HTERT RPE-1 (cell line): ENCODE results near the gene ZBTB11.
"Not testable (repeated sequence)": the region's sequence is repeated elsewhere in the genome, so short reads cannot be mapped to it uniquely, and the experiment has no call there.

Experiments
- in situ Hi-C: fragments of 300-500 bp; cut with MboI; formaldehyde crosslinking; loops from 4 replicates; pipeline ENCODE4 v1.14.3; 2020; ENCODE audit warnings: low sequenced_read_pairs

The ZBTB11 gene

DNA sequence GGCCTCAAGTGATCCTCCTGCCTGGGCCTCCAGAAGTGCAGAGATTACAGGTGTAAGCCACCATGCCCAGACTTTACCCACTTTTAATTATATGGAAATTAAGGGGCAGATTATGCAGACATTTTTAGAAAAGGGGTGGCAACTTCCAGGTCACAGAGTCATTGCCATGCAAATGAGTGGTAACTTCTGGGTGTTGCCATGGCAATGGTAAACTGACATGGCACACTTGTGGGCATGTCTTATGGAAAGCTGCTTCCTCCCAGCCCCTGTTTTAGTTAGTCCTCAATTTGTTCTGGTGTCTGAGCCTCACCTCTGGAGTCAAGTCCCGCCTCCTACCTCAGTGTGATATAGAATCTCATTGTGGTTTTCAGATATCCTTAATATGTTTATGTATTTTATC lies 53.3 kb downstream of the ZBTB11 start:
- in situ Hi-C loops: no loop called here

DNA sequence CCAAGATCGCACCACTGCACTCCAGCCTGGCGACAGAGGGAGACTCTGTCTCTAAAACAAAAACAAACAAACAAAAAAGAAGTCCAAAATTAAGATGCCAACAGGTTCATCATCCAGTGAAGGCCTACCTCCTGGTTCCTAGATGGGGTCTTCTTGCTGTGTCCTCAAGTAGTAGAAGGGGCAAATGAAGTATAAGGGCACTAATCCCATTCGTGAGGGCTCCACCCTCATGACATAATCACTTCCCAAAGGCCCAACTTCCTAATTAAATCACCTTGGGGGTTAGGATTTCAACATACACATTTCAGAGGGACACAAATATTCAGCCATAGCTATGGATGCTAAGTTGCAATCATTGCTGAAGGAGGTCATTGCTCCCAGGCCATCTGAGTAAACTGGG lies 57.2 kb downstream of the ZBTB11 start:
- in situ Hi-C loops: no loop called here

DNA sequence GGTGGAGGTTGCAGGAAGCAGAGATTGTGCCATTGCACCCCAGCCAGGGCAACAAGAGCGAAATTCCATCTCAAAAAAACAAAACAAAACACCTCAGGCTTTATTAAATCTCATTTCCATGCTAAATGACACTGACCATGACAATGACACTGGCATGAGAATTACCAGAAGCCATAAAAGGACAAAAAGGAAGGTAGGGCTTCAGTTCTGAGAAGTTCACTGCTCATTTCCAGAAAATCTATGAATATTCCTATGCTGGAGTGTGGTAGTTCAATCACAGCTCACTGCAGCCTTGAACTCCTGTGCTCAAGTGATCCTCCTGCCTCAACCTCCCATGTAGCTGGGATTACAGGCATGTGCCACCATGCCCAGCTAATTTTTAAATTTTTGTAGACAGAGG lies 58.2 kb downstream of the ZBTB11 start:
- in situ Hi-C loops: no loop called here

DNA sequence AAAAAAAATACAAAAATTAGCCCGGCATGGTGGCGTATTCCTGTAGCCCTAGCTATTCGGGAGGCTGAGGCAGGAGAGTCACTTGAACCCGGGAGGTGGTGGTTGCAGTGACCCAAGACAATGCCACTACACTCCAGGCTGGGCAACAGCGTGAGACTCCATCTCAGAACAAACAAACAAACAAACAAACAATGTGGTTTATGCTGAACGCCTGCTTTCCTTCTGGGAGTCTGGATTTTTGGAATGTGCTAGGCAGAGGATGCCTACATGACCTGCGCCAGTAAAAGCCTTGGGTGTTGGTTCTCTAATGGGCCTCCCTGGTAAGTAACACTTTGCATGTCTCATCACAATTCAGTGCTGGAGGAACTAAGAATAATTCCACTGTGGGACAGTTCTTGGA lies 59.5 kb downstream of the ZBTB11 start:
- in situ Hi-C loops: no loop called here

DNA sequence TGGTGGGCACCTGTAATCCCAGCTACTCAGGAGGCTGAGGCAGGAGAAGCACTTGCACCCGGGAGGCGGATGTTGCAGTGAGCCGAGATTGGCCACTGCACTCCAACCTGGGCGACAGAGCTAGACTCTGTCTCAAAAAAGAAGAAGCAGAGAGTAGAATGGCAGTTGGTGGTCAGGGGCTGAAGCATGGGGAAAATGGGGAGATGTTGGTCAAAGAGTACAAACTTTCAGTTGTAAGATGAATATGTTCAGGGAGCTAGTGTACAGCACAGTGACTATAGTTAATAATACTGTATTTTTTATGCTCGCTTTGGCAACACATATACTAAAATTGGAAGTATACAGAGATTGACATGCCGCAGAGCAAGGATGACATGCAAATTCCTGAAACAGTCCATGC lies 61.4 kb downstream of the ZBTB11 start:
- in situ Hi-C loops: no loop called here

DNA sequence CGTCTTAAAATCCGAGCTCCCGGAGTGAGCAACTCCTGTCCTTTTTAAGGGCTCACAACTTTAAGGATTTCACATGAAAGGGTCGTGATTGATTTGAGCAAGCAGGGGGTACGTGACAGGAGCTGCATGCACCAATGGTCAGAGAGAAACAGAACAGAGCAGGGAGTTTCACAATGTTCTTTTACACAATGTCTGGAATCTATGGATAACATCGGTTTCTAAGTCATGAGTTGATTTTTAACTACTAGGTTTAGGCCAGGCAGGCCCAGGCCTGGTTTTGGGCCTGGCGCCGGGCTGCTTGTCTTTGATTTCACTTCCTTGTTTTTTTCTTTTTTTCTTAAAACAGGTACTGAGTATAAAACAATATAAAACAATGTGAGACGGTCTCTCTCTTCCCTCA lies 63.9 kb downstream of the ZBTB11 start:
- in situ Hi-C loops: not testable (repeated sequence)

DNA sequence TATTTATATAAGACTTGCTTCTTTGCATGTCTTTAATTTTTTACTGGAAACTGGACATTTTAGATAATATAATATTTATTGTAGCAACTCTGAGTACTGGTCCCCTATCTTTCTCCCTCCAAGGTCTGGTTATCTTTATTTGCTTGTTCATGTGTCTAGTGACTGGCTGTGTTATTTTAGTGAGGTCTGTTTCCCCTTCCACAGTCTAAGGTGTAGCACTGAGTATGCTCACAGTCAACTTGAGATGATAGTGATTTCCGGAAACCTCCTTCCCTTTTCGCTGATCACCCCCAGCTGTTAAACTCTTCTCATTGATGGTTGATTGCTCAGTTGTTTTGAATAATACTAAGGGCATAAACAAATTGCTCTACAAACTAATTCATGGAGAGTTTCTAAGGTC lies 65.9 kb downstream of the ZBTB11 start:
- in situ Hi-C loops: no loop called here

DNA sequence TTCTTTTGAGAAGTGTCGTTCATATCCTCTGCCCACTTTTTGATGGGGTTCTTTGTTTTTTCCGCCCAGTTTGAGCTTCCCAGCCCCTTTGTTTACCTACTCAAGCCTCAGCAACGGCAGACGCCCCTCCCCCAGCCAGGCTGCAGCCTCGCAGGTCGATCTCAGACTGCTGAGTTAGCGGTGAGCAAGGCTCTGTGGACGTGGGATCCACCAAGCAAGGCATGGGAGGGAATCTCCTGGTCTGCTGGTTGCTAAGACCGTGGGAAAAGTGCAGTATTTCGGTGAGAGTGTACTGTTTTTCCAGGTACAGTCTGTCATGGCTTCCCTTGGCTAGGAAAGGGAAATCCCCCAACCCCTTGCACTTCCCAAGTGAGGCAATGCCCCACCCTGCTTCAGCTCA lies 71.5 kb downstream of the ZBTB11 start:
- in situ Hi-C loops: not testable (repeated sequence)

DNA sequence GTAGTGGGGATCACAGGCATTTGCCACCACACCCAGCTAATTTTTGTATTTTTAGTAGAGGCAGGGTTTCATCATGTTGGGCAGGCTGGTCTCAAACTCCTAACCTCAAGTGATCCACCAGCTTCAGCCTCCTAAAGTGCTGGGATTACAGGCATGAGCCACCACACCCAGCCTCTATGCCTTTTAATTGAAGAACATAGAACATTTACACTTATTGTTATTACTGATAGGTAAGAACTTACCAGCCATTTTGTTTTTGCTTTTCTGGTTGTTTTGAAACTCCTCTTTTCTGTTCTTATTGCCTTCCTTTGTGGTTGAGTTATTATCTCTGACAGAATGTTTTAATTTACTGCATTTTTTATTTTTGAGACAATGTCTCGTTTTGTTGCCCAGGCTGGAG lies 73.7 kb downstream of the ZBTB11 start:
- in situ Hi-C loops: no loop called here

DNA sequence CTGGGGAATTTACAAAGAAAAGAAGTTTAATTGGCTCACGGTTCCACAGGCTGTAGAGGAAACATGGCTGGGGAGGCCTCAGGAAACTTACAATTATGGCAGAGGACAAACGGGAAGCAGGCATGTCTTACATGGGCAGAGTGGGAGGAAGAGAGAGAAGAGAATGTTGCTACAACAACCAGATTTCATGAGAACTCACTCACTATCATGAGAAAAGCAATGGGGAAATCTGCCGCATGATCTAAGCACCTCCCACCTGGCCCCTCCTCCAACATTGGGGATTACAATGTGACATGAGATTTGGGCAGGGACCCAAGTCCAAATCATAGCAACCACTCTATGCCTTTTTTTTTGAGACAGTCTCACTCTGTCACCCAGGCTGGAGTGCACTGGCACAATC lies 74.2 kb downstream of the ZBTB11 start:
- in situ Hi-C loops: no loop called here
